Body of pancreas (tissue), 4 donors: Measurements from ENCODE around the gene ZBTB20.

Experiments
- CTCF ChIP-seq, 7 experiments: fragments of 450-650 bp in 4 of 7; fragments of 200-600 bp in 3 of 7; sonication (generic) in 3 of 7; IDR thresholded peaks; one replicate each; pipeline ENCODE4 v1.5.1; 2016 to 2019; ENCODE audit warnings: antibody characterized with exemption in 7 of 7
- POLR2A ChIP-seq, 3 donors: fragments of 450-650 bp; IDR thresholded peaks; one replicate each; pipeline ENCODE4 v1.6.1; 2016; ENCODE audit warnings: antibody characterized with exemption in 3 of 3, mild to moderate bottlenecking in 2 of 3

- TF ChIP-seq CTCF (IDR thresholded peaks at IDR 0.05): no peak
- no peak for TF ChIP-seq POLR2A (IDR thresholded peaks at IDR 0.05)
Measured at GRCh38 chr3:115111632-115112031, 35.5 kb downstream of the ZBTB20 start.
